Activated CD4-positive, alpha-beta T cell treated with anti-CD3 and anti-CD28 coated beads for 48 hours (primary cell): ENCODE measurements around the gene RPL7A.
"Not testable (repeated sequence)": the region's sequence is repeated elsewhere in the genome, so short reads cannot be mapped to it uniquely, and the experiment has no call there.

Experiments used
- DNase-seq: peaks from one replicate; pipeline ENCODE4 v3.0.0-alpha.2; 2020

Gene RPL7A

GRCh38 chr9:133329306-133330156 is 18.5 kb upstream of the RPL7A start:
- not testable (repeated sequence) for DNase-seq

- DNase-seq: no peak
Measured at GRCh38 chr9:133331221-133331620, 16.8 kb upstream of the RPL7A start.

GRCh38 chr9:133331641-133332380 is 16.2 kb upstream of the RPL7A start:
- DNase-seq: no peak

GRCh38 chr9:133332381-133332730 is 15.7 kb upstream of the RPL7A start:
- DNase-seq: no peak

- DNase-seq: no peak
Measured at GRCh38 chr9:133333011-133333410, 15.0 kb upstream of the RPL7A start.

GRCh38 chr9:133333566-133333965 is 14.5 kb upstream of the RPL7A start:
- DNase-seq: no peak

GRCh38 chr9:133334161-133334560 is 13.9 kb upstream of the RPL7A start:
- no peak for DNase-seq

GRCh38 chr9:133334888-133335287 is 13.1 kb upstream of the RPL7A start:
- DNase-seq: not testable (repeated sequence)

- peak; percentile 97 for DNase-seq
Measured at GRCh38 chr9:133335924-133336811, 11.8 kb upstream of the RPL7A start, which contains the start of gene SURF6. SURF6 (minus strand) TSS chr9:133336188; CDS start chr9:133336132, 56 bp downstream.

GRCh38 chr9:133339641-133340040 is 8.4 kb upstream of the RPL7A start:
- DNase-seq: no peak

- no peak for DNase-seq
Measured at GRCh38 chr9:133340256-133340655, 7.8 kb upstream of the RPL7A start.

GRCh38 chr9:133340916-133341315 is 7.1 kb upstream of the RPL7A start:
- DNase-seq: no peak

- DNase-seq: no peak
Measured at GRCh38 chr9:133341369-133342068, 6.5 kb upstream of the RPL7A start.

GRCh38 chr9:133342069-133342406 is 6.0 kb upstream of the RPL7A start:
- no peak for DNase-seq

- no peak for DNase-seq
Measured at GRCh38 chr9:133342570-133342969, 5.4 kb upstream of the RPL7A start.

GRCh38 chr9:133344071-133344470 is 3.9 kb upstream of the RPL7A start:
- DNase-seq: no peak

GRCh38 chr9:133344979-133345378 is 3.0 kb upstream of the RPL7A start:
- no peak for DNase-seq

GRCh38 chr9:133345596-133345995 is 2.4 kb upstream of the RPL7A start:
- no peak for DNase-seq

GRCh38 chr9:133346021-133346785 is 1.8 kb upstream of the RPL7A start:
- DNase-seq: no peak

GRCh38 chr9:133347515-133347984 is 468 bp upstream of the RPL7A start:
- DNase-seq: peak; percentile 54

GRCh38 chr9:133348718-133349573 is 928 bp downstream of the RPL7A start:
- DNase-seq: no peak
